NCI-H1417 (cell line): Measurements from ENCODE around the gene ADAMTS18.
A peak's percentile ranks its signal among the peaks of the same experiment; 100 is the strongest.
"Not testable (repeated sequence)": the region's sequence is repeated elsewhere in the genome, so short reads cannot be mapped to it uniquely, and the experiment has no call there.

Experiments
- DNase-seq, 3 experiments: peaks; one replicate each; lab custom pipeline; 2025; lab: John Stamatoyannopoulos, UW

Gene ADAMTS18

GRCh38 chr16:77434530-77435271, at the start of gene ADAMTS18:
Gene ADAMTS18, minus strand, starts transcription at chr16:77435034. Its CDS starts 339 bp downstream, at chr16:77434695.
- DNase-seq, result peak; percentile 23 to 62 (median 52)

- no peak for DNase-seq
Observed at GRCh38 chr16:77480681-77481315, 46.0 kb upstream of the ADAMTS18 start.

- no peak for DNase-seq
Observed at GRCh38 chr16:77472262-77472661, 37.4 kb upstream of the ADAMTS18 start.

- no peak for DNase-seq
Observed at GRCh38 chr16:77470851-77471250, 36.0 kb upstream of the ADAMTS18 start.

- no peak for DNase-seq
Observed at GRCh38 chr16:77469634-77470033, 34.8 kb upstream of the ADAMTS18 start.

- no peak for DNase-seq
Observed at GRCh38 chr16:77468831-77469230, 34.0 kb upstream of the ADAMTS18 start.

- DNase-seq, result no peak
Observed at GRCh38 chr16:77467821-77468335, 33.0 kb upstream of the ADAMTS18 start.

GRCh38 chr16:77463659-77464058, 28.8 kb upstream of the ADAMTS18 start:
- DNase-seq, result not testable (repeated sequence)

- DNase-seq, result no peak
Observed at GRCh38 chr16:77462894-77463293, 28.1 kb upstream of the ADAMTS18 start.

- peak in 2 of 3 experiments; percentile 2 to 33 for DNase-seq
Observed at GRCh38 chr16:77459534-77460254, 24.9 kb upstream of the ADAMTS18 start.

- DNase-seq, result peak in 1 of 3 experiments; percentile 13
Observed at GRCh38 chr16:77457046-77457445, 22.2 kb upstream of the ADAMTS18 start.

GRCh38 chr16:77452243-77452642, 17.4 kb upstream of the ADAMTS18 start:
- DNase-seq, result no peak

GRCh38 chr16:77450790-77451487, 16.1 kb upstream of the ADAMTS18 start:
- DNase-seq, result peak; percentile 94 to 99 (median 95)

GRCh38 chr16:77449208-77449607, 14.4 kb upstream of the ADAMTS18 start:
- DNase-seq, result peak in 1 of 3 experiments; percentile 9

- no peak for DNase-seq
Observed at GRCh38 chr16:77445324-77445723, 10.5 kb upstream of the ADAMTS18 start.

- DNase-seq, result no peak
Observed at GRCh38 chr16:77444147-77444460, 9.3 kb upstream of the ADAMTS18 start.

GRCh38 chr16:77443357-77444146, 8.7 kb upstream of the ADAMTS18 start:
- DNase-seq, result peak in 2 of 3 experiments; percentile 70 to 85

- DNase-seq, result no peak
Observed at GRCh38 chr16:77442078-77442477, 7.2 kb upstream of the ADAMTS18 start.

GRCh38 chr16:77439106-77439505, 4.3 kb upstream of the ADAMTS18 start:
- peak in 2 of 3 experiments; percentile 16 to 57 for DNase-seq

GRCh38 chr16:77437859-77438258, 3.0 kb upstream of the ADAMTS18 start:
- DNase-seq, result peak in 2 of 3 experiments; percentile 9 to 39

GRCh38 chr16:77435272-77435820, 512 bp upstream of the ADAMTS18 start:
- no peak for DNase-seq
